Measurements from ENCODE around the gene GNAI2.
"Not testable (repeated sequence)": the region's sequence is repeated elsewhere in the genome, so short reads cannot be mapped to it uniquely, and the experiment has no call there.

Gene GNAI2

DNA sequence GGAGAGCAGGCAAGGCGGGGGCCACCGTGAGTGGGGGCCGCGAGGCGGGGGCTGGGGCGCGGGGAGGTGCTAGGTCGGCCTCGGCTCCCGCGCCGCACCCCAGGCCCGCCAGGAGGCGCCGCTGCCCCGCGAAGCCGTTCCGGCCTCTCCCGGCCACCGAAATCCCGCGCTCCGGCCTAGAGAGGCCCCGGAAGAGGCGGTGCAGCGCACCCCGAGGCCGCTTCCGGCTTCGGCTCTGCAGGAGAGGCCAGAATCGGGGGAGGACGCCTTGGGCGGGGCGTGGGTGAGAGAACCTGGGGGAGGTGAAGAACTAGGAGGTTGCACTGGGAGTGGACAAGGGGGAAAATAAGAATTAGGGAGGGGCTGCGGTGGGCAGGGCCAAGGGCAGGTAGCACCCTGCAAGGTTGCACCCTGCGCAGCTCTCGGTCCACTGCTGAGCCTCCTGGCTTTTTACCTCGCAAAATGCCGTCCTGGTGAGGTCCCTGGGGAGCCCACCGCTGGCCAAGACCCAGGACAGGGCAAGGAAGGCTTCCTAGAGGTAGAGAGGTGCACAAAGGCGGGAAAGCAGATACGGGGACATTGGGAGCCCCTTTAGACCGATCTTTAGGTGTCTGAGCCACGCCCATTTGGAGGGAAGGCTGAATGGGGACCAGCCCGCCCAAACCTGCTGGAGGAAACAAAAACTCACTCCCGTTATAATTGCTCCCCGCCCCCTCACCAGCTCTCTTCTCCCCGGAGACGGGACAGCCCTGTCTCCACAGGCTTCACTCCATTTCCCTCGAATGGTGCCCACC is 8.4 kb upstream of the GNAI2 start:
- peak; percentile 91 for DNase-seq

DNA sequence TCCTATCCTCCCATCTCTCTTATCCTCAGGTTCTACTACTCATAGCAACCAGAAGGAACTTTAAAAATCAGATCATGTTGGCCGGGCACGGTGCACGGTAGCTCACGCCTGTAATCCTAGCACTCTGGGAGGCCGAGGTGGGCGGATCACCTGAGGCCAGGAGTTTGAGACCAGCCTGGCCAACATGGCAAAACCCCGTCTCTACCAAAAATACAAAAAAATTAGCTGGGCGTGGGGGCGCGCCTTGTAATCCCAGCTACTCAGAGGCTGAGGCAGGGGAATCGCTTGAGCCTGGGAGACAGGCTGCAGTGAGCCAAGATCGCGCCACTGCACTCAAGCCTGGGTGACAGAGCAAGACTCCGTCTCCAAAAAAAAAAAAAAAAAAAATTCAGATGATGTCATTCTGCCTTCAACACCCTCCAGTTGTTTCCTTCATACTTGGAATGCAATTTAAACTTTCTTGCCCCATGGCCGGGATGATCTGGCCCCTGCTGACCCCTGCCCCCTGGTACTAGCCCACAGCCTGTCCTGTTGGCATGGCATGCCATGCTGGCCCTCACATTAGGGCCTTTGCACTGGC is 7.7 kb upstream of the GNAI2 start:
- not testable (repeated sequence) for DNase-seq

DNA sequence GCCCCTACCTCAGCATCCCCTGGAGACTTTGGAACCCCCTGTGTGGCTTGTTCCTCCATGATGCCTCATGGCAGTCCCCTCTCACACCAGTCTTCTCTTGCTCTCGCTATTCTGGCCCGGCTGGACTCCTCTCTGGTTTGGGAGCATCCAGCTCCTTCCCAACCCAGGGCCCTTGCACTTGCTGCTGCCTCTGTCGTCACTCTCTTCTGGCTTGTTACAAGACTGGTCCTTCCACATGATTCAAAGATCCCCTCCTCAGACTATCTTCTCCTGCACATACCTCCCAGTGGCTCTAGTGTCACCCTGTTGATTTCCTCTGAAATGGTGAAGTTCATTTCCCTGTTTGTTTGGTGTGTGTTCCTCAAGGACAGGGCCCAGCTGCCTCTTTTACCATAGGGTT is 6.5 kb upstream of the GNAI2 start:
- no peak for DNase-seq

DNA sequence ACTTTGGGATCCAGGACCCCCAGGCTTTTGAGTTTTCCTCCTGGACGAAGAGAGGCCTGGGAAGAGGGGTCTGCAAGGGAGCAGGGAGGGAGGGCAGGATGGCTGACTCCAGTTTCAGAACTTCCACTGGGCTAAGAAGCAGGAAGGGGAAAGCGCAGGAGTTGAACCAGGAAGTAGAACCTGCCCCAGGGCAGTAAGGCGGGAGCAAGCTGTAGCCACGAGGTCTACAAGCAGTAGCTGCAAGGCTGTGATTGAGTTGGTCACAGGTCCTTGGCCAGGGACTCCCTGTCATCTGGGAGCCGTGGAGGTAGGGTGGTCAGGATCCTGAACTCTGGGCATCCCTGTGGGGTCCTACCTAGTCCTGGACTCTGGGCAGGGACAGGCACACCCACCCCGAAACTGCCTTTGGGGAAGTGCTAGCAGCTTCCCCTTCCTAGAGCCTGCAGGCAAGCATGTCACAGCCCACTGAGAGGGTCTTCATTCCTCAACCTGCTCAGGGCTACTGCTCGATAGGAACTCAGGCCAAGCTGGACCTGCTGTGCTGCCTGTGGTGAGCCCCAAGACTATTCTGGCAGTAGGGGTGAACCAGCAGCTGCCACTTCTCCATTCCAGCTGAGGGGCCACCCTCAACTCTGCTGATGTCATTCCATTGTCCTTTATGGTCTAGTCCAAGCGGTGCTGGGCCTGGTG is 5.8 kb upstream of the GNAI2 start:
- no peak for DNase-seq

DNA sequence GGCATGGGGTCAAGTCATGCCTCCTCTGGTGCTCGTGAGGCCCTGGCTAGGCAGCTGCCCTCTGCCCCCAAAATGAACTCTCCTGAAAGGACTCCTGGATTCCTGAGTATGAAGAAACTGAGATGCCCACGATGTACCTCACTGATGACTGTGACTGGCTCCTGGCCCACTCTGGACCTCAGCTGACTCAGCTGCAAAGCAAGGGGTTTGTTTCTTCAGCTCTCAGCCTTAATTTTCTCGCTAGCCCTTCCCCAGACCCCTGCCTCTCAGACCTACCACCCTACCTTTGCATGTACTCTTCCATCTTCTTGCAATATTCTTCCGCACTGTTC is 5.2 kb upstream of the GNAI2 start:
- no peak for DNase-seq

DNA sequence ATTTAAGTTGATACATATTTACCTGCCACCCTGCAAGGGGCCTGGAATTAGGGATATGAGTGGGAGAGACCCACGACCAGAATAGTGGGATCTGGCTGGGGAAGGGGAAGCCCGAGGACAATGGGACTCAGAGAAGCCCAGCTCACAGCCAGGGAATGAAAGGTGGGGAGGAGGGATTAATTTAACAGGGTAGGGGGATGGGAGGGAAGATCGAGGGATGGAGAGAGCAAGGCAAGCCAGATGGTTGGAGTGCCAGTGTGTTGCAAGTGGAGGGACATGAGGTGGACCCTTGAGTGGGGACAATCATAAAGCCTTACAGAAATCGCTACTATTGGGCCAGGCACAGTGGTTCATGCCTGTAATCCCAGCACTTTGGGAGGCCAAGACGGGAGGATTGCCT is 4.4 kb upstream of the GNAI2 start:
- DNase-seq = no peak

DNA sequence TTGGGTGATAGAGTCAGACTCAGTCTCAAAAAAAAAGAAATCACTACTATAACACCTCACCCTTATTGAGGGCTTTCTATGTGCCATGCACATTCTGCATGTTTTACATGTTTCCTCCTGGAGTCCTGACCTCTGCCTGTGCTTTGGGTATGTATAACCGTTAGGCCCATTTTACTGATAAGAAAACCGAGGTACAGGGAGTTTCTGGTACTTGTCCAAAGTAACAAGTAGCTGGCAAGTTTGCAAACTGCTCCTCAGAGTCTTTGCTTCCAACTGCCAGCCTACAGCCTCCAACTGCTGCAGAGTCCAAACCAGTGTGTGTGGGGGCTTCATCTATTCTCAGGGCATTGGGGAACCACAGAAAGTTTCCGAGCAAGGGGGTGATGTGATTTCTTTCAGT is 3.7 kb upstream of the GNAI2 start:
- DNase-seq = no peak

DNA sequence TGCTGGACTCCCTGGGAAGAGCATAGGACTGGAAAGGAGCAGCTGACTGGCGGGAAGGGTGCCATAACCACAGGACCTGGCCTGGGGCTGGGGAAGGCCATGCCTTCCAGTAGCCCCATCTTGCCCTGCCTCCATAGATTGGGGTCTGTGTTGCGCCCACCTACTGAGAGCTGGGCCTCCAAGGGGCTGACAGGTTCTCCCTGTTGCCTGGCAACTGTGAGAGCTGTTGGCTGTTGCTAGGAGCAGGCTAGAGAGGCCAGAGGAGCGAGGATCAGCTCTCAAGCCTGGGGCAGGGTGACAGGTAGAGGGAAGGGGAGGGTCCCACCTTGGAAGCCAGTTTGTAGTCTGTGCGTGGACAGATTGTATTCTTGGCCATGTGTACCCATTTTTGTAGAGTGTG is 2.8 kb upstream of the GNAI2 start:
- no peak for DNase-seq

DNA sequence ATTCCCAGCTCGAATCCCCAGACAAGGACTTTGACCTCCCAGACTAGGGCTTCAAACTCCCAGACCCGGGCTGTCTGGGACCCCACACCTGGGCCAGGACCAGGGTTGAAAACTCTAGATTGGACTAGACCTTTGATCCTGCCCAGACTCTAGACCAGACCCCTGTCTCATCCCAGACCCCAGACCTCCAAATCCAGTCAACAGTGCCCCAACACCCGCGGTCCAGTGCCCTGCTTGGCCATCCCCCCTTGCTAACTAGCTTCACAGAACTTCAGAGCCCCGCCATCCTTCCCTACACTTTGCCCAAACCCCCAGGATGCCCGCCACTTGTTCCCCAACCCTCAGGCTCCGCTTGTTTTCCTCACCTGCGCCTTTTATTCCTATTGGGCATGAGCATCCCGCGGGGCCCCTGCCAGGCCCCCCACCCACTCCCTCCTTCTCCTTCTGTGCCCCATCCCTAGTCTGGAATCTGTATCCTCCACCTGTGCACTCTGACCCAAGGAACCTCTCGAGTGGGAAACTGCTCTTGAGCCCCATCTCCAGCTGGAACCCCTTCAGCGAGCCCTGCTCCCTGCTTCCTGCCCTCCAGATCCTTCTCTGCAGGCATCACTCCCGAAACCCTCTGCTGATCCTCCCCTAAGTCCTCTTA is 604 bp downstream of the GNAI2 start:
- no peak for DNase-seq

DNA sequence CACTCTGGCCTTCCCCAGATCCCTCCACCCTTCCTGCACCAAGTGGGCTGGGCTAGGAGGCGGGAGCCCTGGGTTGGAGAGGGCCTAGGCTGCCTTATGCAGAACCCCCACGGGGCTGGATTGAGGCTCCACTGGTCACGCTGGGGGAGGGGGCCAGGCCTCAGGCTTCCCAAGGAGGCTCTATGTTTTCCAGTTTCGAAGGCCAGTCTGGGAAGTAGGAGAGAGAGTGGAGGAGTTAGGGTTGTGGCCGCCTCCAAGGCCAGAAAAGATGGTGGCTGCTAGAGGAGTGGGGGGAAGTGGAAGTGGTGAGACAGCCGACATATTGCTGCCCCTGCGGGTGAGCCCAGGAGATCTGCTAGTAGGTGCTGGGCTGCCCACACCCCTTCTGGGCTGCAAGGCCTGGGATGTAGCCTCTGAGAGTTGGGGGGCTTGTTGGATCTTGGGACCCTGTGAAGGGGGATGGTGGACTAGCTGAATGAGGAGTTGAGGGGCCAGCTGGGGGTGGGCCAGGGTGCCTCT is 1.2 kb downstream of the GNAI2 start:
- DNase-seq = peak; percentile 35

DNA sequence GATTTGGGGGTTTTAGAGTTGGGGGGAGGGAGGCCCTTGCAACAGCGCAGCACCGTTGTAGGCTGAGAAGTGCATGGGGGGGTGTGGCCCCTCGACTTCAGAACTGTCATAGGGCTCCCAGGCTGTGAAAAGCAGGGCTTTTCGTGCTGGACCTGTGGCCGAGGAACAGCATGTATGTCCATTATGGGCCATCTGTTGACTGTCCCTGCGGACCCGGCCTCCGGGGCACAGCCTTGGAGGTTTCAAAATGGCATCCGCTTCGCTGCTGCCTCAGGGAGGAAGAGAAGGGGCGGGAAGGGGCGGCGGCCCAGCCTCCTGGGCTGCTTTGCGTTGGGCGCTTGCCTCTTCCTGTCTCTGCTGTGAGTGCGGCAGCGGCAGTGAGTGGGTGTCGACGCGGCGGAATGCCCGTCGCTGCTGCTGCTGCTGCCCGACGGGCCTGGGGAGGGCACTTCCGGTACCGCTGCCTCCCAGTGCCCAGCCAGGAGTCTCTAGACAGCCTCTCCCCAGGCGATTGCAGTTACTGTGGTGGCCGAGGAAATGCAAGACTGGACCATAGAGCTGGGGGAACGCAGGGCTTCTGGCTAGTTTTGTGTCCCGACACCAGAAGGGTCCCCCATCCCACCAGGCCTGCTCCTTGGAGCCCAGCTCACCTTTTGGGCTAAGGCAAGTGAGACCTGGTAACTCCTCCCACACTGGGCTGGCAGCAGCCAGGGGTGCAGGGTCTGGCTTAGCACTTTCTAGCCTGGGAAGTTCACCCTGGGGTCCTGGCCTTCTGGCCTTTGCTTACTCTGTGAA is 1.9 kb downstream of the GNAI2 start:
- DNase-seq = peak; percentile 82

DNA sequence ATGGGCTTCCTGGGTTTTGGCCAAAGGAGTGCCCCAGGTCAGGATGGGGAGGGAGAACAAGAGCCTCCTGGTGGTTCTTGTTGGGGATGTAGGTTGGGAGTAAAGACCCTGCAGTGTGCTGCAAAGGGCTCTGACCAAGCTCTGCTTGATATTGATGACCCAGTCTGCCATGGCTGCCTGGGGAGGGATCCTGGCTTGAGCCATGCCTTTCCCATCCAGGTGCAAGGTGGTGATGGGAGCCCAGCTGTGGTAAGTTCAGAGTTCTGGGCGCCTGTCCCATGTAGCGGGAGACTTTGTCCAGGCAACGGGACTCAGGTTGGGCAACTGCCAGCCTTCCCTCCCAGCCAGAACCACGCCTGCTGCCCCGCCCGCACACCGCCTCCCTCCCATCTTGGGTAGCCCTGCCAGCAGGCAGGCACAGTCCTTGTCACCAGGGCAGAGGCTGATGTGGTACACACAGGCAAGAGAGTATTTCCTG is 2.6 kb downstream of the GNAI2 start:
- no peak for DNase-seq

DNA sequence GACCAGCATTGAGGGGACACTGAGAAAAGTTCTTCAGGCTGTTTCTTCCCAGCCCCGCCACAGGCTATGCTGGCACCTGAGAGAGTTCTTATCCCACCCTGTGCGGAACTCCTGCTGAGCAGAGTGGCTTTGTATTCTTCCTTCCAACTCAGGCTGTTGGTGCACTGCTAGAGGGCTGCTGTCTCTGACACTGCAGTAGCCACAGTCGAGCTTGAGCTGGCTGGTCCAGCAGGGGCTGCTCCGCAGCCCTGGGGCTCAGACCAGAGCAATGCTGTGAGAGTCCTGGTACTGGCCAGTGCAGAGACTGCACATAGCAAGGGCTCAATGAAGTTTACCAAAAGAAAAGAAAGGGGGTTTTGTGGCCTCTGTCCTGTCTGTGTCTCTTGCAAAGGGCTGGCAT is 3.6 kb downstream of the GNAI2 start:
- no peak for DNase-seq

DNA sequence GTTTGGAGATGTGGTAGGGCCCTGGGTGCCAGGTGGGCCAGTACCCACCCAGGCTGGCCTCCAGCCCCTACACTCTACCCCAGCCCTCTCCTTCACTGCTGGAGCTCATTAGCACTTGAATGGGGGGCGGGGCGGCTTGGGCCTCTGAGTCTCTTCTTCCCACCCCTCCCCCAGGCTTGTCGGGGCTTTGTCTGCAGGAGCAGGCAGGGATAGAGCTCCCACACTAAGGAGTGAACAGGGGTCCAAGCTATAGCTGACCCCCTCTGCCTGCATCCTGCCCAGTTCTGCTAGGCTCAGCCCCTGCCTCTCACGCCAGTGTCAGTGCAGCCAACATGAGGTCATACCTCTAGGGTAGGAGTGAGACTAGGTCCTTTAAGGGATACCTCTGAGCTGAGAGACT is 5.2 kb downstream of the GNAI2 start:
- DNase-seq = no peak

DNA sequence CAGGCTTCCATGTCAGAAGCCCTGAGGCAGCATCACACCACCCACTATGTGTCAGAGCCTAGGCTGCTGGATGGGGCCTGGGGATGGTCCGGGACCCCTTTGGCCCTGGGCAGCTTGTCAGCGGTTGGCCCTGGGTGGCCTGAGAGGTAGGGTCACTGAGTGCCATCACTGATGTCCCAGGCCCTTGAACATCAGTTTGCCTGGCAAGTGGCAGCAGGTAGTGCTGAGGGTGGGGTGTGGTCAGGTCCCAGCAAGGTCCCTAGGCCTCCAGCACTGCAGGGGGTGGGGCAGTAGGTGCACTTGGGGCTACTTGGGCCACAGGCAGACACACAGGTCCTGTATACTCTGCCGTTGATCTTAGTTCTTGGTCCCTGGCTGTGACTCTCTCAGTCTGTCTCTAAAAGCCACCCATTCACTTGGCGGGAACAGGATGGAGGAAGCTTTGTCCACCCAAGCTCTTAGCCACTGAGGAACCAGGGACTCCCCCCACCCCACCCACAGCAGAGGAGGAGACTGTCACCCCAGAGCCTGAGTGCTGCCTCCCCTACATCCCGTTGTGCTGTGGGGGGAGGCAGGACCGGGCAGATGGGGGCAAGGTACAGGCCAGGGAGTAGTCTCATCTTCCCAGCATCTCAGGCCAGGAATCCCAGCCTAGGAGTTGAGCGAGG is 5.8 kb downstream of the GNAI2 start:
- no peak for DNase-seq

DNA sequence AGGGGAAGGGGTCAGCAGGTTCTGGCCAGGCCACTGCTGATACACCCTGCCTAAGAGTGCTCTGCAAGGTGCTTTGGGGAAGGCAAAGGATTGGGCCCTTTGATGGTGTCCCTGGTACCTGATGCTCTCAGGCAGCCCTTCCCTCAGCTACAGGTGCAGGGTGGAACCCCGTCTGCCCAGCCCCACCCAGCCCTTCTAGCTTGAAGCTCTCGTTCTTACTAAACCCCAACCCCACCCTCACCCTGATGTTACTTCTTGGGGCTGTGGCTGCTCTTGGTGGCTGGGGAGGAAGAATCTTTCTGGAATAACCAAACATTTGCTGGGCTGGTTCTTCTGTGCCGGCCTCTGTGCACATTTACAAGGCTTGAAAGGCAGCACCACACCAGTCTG is 6.4 kb downstream of the GNAI2 start:
- no peak for DNase-seq

DNA sequence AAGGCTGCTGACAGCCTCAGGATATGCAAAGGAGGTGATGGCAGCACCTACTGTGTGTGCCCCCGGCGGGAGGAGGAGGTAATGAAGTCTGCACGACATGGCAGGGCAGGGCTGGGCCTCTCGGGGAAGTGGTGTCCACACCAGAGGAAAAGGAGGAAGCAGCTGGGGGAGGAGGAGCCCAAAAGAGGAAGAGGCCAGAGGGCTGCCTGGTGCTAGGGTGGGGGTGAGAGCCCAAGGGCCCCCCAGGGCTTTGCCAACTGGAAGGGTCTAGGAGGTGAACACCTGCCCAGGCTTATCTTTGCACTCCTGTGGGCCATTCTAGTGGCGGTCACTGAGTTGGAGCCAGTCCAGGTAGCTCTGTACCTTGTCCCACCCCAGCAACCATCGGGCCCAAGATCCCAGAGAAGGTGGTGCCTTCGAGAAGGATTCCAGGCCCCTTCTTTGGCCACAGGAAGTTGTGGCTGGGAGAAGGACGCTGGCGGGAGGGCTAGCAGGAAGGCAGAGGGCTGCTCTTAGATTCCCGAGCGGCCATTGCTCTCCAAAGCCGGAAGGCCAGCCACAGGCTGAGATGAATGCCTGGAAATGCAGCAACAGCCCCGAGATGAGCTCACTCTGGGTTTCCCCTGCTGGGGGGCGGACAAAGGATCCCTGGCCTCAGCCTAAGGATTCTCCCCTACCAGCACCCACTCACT is 7.0 kb downstream of the GNAI2 start:
- no peak for DNase-seq

DNA sequence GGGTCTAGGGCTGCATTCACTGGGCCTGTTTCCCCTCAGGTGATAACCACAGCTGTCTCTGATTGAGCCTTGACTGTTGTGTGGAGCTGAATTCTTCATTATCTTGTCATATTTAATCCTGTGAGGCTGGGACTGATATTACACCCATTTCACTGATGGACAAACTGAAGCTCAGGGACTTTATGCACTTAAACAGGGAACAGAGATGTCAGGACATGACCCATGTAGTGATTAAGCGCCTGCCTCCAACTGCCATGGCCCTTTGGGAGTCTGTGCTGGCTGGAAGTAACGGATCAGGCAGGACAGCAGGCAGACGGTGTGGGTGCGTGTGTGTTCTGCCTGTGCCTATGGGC is 7.5 kb downstream of the GNAI2 start:
- no peak for DNase-seq

DNA sequence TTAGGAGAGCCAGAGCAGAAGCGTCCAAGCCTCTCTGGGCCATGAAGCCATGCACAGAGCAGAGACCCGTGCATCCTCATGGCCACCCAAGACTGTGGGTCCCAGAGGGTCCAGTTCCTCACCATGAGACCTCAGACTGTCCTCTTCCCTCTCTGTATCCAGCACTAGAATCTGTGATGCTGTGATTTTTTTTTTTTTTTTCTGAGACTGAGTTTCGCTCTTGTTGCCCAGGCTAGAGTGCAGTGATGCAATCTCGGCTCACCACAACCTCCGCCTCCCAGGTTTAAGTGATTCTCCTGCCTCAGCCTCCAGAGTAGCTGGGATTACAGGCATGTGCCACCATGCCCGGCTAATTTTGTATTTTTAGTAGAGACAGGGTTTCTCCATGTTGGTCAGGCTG is 8.8 kb downstream of the GNAI2 start:
- DNase-seq = not testable (repeated sequence)

DNA sequence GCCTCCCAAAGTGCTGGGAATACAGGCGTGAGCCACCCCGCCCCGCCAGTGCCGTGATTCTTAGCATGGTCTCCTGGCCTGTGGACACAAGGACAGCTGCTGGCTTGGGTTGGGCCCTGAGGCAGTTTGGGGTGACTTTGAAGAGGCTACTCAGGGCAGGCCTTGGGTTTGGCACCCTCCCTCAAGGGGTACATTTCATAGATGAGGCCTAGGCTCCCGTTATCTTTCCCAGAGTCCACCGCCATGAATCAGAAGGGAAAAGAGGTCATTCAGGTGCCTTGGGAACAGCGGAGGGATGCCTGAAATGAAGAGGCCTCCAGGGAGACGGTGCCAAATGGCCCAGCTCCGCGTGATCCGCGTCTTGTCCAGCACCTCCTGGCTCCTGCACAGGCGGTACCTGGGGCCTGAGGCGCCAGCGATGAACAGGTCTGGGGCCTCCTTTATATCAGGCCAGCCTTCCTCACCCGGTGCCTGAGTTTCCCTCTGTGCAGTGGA is 9.3 kb downstream of the GNAI2 start:
- DNase-seq = no peak
